HepG2 (cell line): ENCODE results near the gene FAM156A. TPM values are rescaled to one million over a fixed set of nuclear protein-coding genes. Genes with fewer than 3 reads are reported as not detected.
A peak's percentile ranks its signal among the peaks of the same experiment; 100 is the strongest.

ENCODE experiments used
- DPF2 ChIP-seq: sonication (generic); formaldehyde crosslinking; IDR thresholded peaks from 2 replicates; pipeline ENCODE4 v1.4.0; 2020; ENCODE audit warnings: mild to moderate bottlenecking, low read depth, missing genetic modification reagents, borderline replicate concordance
- IRX3 ChIP-seq: sonication (generic); formaldehyde crosslinking; IDR thresholded peaks from 2 replicates; pipeline ENCODE4 v1.8.1; 2023; ENCODE audit warnings: mild to moderate bottlenecking, low read depth, missing genetic modification reagents, borderline replicate concordance
- ISL2 ChIP-seq: sonication (generic); formaldehyde crosslinking; IDR thresholded peaks from 2 replicates; pipeline ENCODE4 v1.5.0; 2020; ENCODE audit warnings: missing genetic modification reagents
- KMT2A ChIP-seq: sonication (generic); formaldehyde crosslinking; IDR thresholded peaks from 2 replicates; pipeline ENCODE4 v1.4.0; 2020; ENCODE audit warnings: missing genetic modification reagents
- NFKB2 ChIP-seq: sonication (generic); formaldehyde crosslinking; IDR thresholded peaks from 2 replicates; pipeline ENCODE4 v1.4.0; 2020; ENCODE audit warnings: missing genetic modification reagents, borderline replicate concordance
- NR2F6 ChIP-seq, 2 experiments: IDR thresholded peaks; 2 replicates each; pipeline ENCODE4 v1.6.1; 2016; ENCODE audit warnings: antibody characterized with exemption in 1 of 2, mild to moderate bottlenecking in 1 of 2
- PATZ1 ChIP-seq: sonication (generic); formaldehyde crosslinking; IDR thresholded peaks from 2 replicates; pipeline ENCODE4 v1.4.0; 2020; ENCODE audit warnings: missing genetic modification reagents
- RARG ChIP-seq: sonication (generic); formaldehyde crosslinking; IDR thresholded peaks from 2 replicates; pipeline ENCODE4 v1.4.0; 2020; ENCODE audit warnings: low read depth, mild to moderate bottlenecking, missing genetic modification reagents
- RFXANK ChIP-seq: IDR thresholded peaks from 2 replicates; pipeline ENCODE4 v1.6.1; 2016
- SNAI1 ChIP-seq: sonication (generic); formaldehyde crosslinking; IDR thresholded peaks from 2 replicates; pipeline ENCODE4 v1.5.0; 2020; ENCODE audit warnings: mild to moderate bottlenecking, missing genetic modification reagents, borderline replicate concordance
- TARDBP ChIP-seq: sonication (generic); formaldehyde crosslinking; IDR thresholded peaks from 2 replicates; pipeline ENCODE4 v1.8.0; 2022; ENCODE audit warnings: mild to moderate bottlenecking, missing genetic modification reagents
- UBTF ChIP-seq: sonication (generic); formaldehyde crosslinking; IDR thresholded peaks from 2 replicates; pipeline ENCODE4 v1.4.0; 2020; ENCODE audit warnings: mild to moderate bottlenecking, missing genetic modification reagents
- ZFYVE20 ChIP-seq: sonication (generic); formaldehyde crosslinking; IDR thresholded peaks from 2 replicates; pipeline ENCODE4 v1.8.0; 2023; ENCODE audit warnings: low read depth, mild to moderate bottlenecking, moderate library complexity, missing genetic modification reagents, borderline replicate concordance
- ZNF605 ChIP-seq: sonication (generic); formaldehyde crosslinking; IDR thresholded peaks from 2 replicates; pipeline ENCODE4 v1.8.0; 2022; ENCODE audit warnings: mild to moderate bottlenecking, missing genetic modification reagents
- ZNF615 ChIP-seq: sonication (generic); formaldehyde crosslinking; IDR thresholded peaks from 2 replicates; pipeline ENCODE4 v1.5.0; 2020; ENCODE audit warnings: mild to moderate bottlenecking, missing genetic modification reagents, borderline replicate concordance
- ZNF652 ChIP-seq: IDR thresholded peaks from 2 replicates; pipeline ENCODE4 v1.6.1; 2016; ENCODE audit warnings: low read depth, borderline replicate concordance
- polyA plus RNA-seq, 8 experiments: library from polyadenylated mRNA; depleted of rRNA in 3 of 8; stranded (reverse) in 7 of 8; unstranded in 1 of 8; fragments of >200 nt; fragmentation: Illumina TruSeq in 4 of 8; extraction: Trizol in 4 of 8; gene quantifications; 2 replicates each; pipeline versions ENCODE4 v1.2.1 to v1.2.3, GENCODE V29; 2011 to 2016; ENCODE audit warnings: low read depth in 4 of 8, missing spikeins in 1 of 8, mixed read lengths in 1 of 8; ENCODE audit not compliant: insufficient read depth in 1 of 8
- total RNA-seq, 5 experiments: library from RNA; depleted of rRNA; stranded (reverse); fragments of >200 nt; fragmentation: Illumina TruSeq; extraction: Trizol; gene quantifications; 2 replicates each; pipeline ENCODE4 v1.2.3, GENCODE V29; 2016; ENCODE audit warnings: low read depth in 1 of 5
- TF ChIP-seq, protein P1 (sequence below): sonication (generic); formaldehyde crosslinking; IDR thresholded peaks from 2 replicates; pipeline ENCODE4 v1.4.0; 2020; ENCODE audit warnings: missing genetic modification reagents
- TF ChIP-seq, protein P2 (sequence below): IDR thresholded peaks from 2 replicates; pipeline ENCODE4 v1.6.1; 2016; ENCODE audit warnings: missing compliant biosample characterization, missing genetic modification reagents, borderline replicate concordance

The FAM156A gene
- total and polyA plus RNA-seq, 2 of the 13 experiments (the other 11 are each of a cell fraction or from before 2014, with no cell fraction given) = 15.4 to 53.8 TPM

DNA sequence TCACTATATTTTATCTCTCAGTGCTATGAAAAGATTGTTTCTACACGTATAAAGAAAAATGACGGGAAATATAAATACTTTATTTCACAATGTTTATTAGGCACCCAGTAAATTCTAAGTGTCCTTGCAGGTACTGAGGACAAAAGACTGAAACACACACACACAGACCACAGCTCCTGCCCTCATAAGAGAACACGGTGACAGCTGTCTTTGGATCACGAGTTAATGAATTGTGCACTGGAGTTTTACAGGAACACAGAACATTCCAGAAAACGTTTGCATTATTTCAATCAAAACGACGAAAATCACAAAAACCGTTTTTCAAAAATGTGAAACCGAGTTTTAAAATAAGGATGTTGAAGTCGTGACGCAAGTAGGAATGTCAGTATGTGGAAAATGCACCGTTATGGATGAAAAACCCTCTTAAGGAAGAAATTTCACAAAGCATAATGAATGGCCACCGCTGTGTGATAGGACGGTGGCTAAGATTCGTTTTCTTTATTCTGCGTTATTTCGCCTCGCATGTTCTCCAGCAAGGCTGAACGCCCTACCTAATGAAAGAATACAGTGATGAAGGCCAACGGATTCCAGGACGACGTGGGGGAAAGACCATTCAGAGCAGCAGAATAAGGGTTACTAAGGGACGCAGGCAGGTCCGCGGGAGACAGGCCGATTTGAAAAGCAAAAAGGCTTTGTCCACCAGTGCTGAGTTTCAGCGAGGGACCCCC is 24.2 kb downstream of the FAM156A start (continued):
- TF ChIP-seq UBTF (CRISPR knock-in tag) (no peak), RARG (no peak), NFKB2 (no peak), ZNF605 (CRISPR knock-in tag) (0 out of 2 replicates have a peak, but pooled peaks have one; percentile 27), KMT2A (0 out of 2 replicates have a peak, but pooled peaks have one; percentile 18), PATZ1 (CRISPR knock-in tag) (no peak), DPF2 (CRISPR knock-in tag) (no peak), TARDBP (CRISPR knock-in tag) (no peak), ZFYVE20 (CRISPR knock-in tag) (no peak), RFXANK (CRISPR knock-in tag) (no peak), ISL2 (CRISPR knock-in tag) (no peak), SNAI1 (CRISPR knock-in tag) (no peak), ZNF652 (0 out of 2 replicates have a peak, but pooled peaks have one; percentile 53), ZNF615 (CRISPR knock-in tag) (no peak), NR2F6 (IDR thresholded peaks at IDR 0.05) (no peak), NR2F6 (CRISPR knock-in tag; IDR thresholded peaks at IDR 0.05) (no peak), IRX3 (CRISPR knock-in tag) (0 out of 2 replicates have a peak, but pooled peaks have one; percentile 14)
- TF ChIP-seq, protein P1, sequence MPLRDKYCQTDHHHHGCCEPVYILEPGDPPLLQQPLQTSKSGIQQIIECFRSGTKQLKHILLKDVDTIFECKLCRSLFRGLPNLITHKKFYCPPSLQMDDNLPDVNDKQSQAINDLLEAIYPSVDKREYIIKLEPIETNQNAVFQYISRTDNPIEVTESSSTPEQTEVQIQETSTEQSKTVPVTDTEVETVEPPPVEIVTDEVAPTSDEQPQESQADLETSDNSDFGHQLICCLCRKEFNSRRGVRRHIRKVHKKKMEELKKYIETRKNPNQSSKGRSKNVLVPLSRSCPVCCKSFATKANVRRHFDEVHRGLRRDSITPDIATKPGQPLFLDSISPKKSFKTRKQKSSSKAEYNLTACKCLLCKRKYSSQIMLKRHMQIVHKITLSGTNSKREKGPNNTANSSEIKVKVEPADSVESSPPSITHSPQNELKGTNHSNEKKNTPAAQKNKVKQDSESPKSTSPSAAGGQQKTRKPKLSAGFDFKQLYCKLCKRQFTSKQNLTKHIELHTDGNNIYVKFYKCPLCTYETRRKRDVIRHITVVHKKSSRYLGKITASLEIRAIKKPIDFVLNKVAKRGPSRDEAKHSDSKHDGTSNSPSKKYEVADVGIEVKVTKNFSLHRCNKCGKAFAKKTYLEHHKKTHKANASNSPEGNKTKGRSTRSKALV = 0 out of 2 replicates have a peak, but pooled peaks have one; percentile 15
- TF ChIP-seq, protein P2, sequence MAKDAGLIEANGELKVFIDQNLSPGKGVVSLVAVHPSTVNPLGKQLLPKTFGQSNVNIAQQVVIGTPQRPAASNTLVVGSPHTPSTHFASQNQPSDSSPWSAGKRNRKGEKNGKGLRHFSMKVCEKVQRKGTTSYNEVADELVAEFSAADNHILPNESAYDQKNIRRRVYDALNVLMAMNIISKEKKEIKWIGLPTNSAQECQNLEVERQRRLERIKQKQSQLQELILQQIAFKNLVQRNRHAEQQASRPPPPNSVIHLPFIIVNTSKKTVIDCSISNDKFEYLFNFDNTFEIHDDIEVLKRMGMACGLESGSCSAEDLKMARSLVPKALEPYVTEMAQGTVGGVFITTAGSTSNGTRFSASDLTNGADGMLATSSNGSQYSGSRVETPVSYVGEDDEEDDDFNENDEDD (CRISPR knock-in tag) = peak; percentile 39; the same call in 1 of the 2 replicates
